GM12873 (cell line): ENCODE data around the gene SETD4.

Experiments
- TF ChIP-seq, protein P1 (sequence below): IDR thresholded peaks from 2 replicates; pipeline ENCODE4 v1.5.1; 2012; ENCODE audit warnings: low read depth, mild to moderate bottlenecking, moderate library complexity, low read length, control low read depth; ENCODE audit not compliant: insufficient read depth; ENCODE audit errors: missing control alignments

Gene SETD4

DNA sequence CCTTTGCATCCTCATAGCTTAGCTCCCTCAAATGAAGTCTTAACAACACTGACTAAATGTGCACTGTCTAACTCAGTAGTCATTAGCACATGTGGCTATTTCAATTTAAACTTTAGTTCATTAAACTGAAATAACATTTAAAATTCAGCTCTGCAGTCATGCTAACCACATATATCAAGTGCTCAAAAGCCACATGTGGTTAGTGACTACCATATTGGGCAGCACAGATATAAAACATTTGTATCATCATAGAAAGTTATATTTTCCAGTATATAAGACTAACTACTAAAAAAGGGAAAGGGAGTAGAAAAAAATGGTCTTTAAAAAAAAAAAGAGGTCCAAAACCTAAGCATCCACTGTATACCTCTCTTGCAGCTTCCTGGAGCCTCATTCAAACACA, 64.1 kb downstream of the SETD4 start:
- TF ChIP-seq, protein P1, sequence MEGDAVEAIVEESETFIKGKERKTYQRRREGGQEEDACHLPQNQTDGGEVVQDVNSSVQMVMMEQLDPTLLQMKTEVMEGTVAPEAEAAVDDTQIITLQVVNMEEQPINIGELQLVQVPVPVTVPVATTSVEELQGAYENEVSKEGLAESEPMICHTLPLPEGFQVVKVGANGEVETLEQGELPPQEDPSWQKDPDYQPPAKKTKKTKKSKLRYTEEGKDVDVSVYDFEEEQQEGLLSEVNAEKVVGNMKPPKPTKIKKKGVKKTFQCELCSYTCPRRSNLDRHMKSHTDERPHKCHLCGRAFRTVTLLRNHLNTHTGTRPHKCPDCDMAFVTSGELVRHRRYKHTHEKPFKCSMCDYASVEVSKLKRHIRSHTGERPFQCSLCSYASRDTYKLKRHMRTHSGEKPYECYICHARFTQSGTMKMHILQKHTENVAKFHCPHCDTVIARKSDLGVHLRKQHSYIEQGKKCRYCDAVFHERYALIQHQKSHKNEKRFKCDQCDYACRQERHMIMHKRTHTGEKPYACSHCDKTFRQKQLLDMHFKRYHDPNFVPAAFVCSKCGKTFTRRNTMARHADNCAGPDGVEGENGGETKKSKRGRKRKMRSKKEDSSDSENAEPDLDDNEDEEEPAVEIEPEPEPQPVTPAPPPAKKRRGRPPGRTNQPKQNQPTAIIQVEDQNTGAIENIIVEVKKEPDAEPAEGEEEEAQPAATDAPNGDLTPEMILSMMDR = no peak

DNA sequence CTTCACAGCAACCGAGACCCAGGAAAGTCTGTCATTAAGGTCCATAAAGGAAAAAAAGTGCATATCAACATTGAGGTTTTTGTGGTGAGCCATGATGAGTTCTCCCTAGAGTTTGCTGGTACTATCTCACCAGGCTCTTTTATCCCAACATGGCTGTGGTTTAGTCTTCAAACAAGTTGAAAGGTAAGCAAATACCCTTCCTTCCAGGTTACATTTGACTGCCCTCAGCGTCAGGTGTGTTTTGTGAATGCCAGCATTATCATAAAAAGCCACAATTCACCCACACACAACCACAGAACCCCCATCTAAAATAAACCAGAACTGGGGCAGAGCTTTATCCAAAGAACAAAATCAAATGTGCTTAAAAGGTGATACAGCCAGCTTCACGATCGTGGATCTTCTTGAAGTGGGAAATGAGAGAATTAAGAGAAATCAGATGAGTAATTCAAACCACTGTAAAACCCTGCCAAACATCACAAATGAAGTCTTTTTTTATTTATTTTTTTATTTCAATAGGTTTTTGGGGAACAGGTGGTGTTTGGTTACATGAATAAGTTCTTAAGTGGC, 64.7 kb downstream of the SETD4 start:
- TF ChIP-seq, protein P1 = no peak

DNA sequence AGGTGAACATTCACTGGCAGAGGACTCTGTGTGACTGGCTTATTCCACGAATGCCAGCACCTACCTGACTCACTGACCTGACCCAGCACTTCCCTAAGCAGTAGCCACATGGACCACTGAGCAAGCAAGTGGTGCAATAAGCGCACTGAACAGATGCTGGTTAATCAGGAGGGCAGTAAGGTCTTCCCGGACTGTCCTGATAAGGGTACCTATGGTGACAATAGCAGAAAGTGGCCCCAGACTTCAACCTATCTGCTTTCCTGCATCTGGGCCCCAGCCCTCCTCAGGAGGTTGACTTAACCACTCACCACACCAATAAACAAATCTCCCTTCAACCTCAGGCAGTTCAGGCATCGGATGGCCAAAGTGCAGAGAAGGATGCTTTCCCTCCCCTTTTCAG, 65.7 kb downstream of the SETD4 start:
- TF ChIP-seq, protein P1 = no peak

DNA sequence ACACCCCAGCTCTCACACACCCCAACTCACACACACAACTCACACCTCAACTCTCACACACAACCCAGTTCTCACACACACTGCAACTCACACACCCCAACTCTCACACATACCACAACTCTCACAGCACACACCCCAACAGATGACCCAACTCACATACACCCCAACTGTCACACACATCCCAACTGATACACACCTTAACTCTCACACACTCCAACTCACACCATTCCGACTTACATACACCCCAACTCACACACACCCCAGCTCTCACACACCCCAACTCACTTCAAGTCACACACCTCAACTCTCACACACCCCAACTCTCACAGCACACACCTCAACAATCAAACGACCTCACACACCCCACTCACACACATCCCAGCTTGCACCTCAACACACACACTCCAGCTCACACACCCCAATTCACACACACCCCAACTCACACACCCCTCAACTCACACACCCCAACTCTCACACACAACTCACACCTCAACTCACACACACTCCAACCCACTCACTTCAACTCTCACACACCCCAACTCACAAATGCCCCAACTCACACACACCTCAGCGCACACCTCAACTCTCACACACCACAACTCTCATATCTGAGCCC, 66.3 kb downstream of the SETD4 start:
- TF ChIP-seq, protein P1 = no peak

DNA sequence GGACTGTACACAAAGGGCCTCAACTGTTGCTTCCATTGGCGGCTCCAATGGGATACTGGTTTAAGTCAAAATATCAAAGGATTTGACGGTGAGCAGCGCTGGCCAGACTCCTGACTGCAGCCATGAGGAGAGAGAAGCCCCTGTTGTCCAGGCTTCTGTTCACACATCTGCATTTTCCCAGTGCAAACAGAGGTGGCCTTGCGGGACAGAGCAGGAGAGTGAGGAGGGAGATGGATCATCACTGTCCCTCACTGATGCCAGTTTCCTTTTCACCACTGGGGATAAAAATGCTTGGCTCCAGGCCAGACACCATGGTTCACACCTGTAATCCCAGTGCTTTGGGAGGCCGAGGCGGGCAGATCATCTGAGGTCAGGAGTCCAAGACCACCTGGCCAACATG, 69.2 kb downstream of the SETD4 start:
- TF ChIP-seq, protein P1 = no peak

DNA sequence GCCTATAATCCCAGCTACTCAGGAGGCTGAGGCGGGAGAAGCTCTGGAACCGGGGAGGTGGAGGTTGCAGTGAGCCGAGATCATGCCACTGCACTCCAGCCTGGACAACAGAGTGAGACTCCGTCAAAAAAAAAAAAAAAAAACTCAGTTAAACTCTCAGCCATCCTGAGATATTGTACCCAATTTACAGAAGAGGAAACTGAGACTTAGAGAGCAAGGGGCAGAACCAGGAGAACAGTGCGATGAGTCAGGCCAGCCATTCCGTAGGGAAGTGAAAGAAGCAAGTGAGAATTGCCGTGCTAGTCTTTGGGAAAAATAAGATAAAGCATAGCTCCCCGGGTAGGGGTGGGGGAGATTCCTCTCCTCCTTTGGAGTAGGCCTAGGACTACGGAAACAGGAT, 69.7 kb downstream of the SETD4 start:
- TF ChIP-seq, protein P1 = no peak

DNA sequence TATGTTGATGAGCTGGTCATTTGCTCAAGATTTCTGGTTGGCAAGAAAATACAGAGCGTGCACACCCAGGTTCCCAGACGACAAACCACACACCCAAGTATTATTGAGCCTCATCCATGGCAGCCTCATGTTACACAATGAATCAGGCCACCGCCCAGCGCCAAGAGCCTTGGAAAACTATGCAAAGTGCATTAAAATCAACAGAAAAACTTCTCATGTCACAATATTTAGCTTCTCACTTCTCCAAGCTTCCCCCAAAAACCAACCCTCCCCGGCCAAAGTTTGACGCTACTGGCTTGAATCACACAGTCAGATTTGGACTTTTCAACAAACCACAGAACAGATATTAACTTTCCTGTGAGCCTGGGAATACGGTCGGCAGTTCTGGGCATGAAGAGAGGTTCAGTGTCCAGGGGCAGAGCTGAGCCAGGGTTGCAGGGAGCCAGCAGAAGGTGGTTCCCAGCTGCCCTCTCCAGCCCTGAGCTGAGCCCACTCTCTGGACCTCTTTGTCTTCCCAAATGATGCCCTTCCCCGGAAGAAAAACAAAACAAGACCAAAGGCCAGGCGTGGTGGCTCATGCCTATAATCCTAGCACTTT, 71.1 kb downstream of the SETD4 start:
- TF ChIP-seq, protein P1 = no peak
